WTC11 (cell line): Measurements from ENCODE around the gene CEP135.

ENCODE experiments used
- FOXK1 ChIP-seq: sonication (generic); formaldehyde crosslinking; IDR thresholded peaks from 2 replicates; pipeline ENCODE4 v1.8.0; 2022; ENCODE audit warnings: mild to moderate bottlenecking, moderate library complexity, missing genetic modification reagents
- GABPB1 ChIP-seq: sonication (generic); formaldehyde crosslinking; IDR thresholded peaks from 2 replicates; pipeline ENCODE4 v1.8.1; 2023; ENCODE audit warnings: mild to moderate bottlenecking, missing genetic modification reagents
- SP1 ChIP-seq: sonication (generic); formaldehyde crosslinking; conservative IDR thresholded peaks from 2 replicates; pipeline ENCODE4 v1.8.1; 2022; ENCODE audit warnings: missing genetic modification reagents
- ZNF396 ChIP-seq: fragments of 250-450 bp; sonication (Bioruptor Pico); IDR thresholded peaks from 2 replicates; pipeline ENCODE4 v1.8.0; 2021; ENCODE audit warnings: mild to moderate bottlenecking, moderate library complexity, borderline replicate concordance
- TF ChIP-seq, protein P1 (sequence below): fragments of 200-600 bp; IDR thresholded peaks from 2 replicates; pipeline ENCODE4 v1.8.0; 2022; ENCODE audit warnings: antibody characterized with exemption
- TF ChIP-seq, protein P2 (sequence below): sonication (generic); formaldehyde crosslinking; IDR thresholded peaks from 2 replicates; pipeline ENCODE4 v1.8.1; 2023; ENCODE audit warnings: mild to moderate bottlenecking, missing genetic modification reagents, moderate library complexity
- TF ChIP-seq, protein P3 (sequence below): sonication (generic); formaldehyde crosslinking; IDR thresholded peaks from 2 replicates; pipeline ENCODE4 v1.8.1; 2022; ENCODE audit warnings: low read depth, missing genetic modification reagents, borderline replicate concordance
- TF ChIP-seq, protein P4 (sequence below): sonication (generic); formaldehyde crosslinking; IDR thresholded peaks from 2 replicates; pipeline ENCODE4 v1.8.1; 2023; ENCODE audit warnings: mild to moderate bottlenecking, missing genetic modification reagents
- TF ChIP-seq, protein P5 (sequence below): sonication (generic); formaldehyde crosslinking; IDR thresholded peaks from 2 replicates; pipeline ENCODE4 v1.8.0; 2022; ENCODE audit warnings: mild to moderate bottlenecking, missing genetic modification reagents

DNA sequence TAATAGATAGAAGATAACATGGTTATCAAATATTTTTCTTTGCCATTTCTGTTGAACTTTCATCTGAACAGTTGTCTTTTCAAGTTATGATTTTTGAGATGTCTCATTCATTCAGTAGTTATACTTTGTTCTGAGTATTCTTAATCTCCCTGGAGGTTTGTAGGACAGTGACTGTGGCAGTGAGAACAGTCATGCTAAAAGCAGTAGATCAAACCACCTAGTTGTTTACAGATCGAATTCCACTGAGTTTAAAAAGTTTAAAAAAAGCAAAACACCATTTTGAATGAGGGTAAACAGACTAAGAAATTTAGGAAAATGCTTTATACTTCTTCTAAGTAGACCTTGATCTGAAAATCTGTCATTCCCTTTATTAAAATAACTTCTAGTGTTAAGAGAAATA lies 107.2 kb downstream of the CEP135 start:
- TF ChIP-seq ZNF396 (CRISPR knock-in tag) (no peak), SP1 (CRISPR knock-in tag) (no peak), GABPB1 (CRISPR knock-in tag) (no peak), FOXK1 (no peak)
- TF ChIP-seq, protein P1, sequence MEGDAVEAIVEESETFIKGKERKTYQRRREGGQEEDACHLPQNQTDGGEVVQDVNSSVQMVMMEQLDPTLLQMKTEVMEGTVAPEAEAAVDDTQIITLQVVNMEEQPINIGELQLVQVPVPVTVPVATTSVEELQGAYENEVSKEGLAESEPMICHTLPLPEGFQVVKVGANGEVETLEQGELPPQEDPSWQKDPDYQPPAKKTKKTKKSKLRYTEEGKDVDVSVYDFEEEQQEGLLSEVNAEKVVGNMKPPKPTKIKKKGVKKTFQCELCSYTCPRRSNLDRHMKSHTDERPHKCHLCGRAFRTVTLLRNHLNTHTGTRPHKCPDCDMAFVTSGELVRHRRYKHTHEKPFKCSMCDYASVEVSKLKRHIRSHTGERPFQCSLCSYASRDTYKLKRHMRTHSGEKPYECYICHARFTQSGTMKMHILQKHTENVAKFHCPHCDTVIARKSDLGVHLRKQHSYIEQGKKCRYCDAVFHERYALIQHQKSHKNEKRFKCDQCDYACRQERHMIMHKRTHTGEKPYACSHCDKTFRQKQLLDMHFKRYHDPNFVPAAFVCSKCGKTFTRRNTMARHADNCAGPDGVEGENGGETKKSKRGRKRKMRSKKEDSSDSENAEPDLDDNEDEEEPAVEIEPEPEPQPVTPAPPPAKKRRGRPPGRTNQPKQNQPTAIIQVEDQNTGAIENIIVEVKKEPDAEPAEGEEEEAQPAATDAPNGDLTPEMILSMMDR = no peak
- TF ChIP-seq, protein P2, sequence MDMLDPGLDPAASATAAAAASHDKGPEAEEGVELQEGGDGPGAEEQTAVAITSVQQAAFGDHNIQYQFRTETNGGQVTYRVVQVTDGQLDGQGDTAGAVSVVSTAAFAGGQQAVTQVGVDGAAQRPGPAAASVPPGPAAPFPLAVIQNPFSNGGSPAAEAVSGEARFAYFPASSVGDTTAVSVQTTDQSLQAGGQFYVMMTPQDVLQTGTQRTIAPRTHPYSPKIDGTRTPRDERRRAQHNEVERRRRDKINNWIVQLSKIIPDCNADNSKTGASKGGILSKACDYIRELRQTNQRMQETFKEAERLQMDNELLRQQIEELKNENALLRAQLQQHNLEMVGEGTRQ = no peak
- TF ChIP-seq, protein P3, sequence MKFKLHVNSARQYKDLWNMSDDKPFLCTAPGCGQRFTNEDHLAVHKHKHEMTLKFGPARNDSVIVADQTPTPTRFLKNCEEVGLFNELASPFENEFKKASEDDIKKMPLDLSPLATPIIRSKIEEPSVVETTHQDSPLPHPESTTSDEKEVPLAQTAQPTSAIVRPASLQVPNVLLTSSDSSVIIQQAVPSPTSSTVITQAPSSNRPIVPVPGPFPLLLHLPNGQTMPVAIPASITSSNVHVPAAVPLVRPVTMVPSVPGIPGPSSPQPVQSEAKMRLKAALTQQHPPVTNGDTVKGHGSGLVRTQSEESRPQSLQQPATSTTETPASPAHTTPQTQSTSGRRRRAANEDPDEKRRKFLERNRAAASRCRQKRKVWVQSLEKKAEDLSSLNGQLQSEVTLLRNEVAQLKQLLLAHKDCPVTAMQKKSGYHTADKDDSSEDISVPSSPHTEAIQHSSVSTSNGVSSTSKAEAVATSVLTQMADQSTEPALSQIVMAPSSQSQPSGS (CRISPR knock-in tag) = no peak
- TF ChIP-seq, protein P4, sequence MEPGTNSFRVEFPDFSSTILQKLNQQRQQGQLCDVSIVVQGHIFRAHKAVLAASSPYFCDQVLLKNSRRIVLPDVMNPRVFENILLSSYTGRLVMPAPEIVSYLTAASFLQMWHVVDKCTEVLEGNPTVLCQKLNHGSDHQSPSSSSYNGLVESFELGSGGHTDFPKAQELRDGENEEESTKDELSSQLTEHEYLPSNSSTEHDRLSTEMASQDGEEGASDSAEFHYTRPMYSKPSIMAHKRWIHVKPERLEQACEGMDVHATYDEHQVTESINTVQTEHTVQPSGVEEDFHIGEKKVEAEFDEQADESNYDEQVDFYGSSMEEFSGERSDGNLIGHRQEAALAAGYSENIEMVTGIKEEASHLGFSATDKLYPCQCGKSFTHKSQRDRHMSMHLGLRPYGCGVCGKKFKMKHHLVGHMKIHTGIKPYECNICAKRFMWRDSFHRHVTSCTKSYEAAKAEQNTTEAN (CRISPR knock-in tag) = no peak
- TF ChIP-seq, protein P5, sequence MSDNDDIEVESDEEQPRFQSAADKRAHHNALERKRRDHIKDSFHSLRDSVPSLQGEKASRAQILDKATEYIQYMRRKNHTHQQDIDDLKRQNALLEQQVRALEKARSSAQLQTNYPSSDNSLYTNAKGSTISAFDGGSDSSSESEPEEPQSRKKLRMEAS (CRISPR knock-in tag) = no peak
